Activated naive CD8-positive, alpha-beta T cell treated with anti-CD3 and anti-CD28 coated beads, Interleukin-2, amount 10 ng/mL, durations not matched to agents 7 days and 5 days (primary cell): Measurements from ENCODE around the gene ANKRD16. TPM values are rescaled to one million over a fixed set of nuclear protein-coding genes. Genes with fewer than 3 reads are reported as not detected.

ENCODE experiments used
- ATAC-seq: fragments of 150-1000 bp; cut with Tn5 transposase; one replicate; pipeline ENCODE4 v1.10.0; 2021; ENCODE audit warnings: low read depth, moderate library complexity
- POLR2A ChIA-PET: fragments of 350-600 bp; sonication (Branson Sonifier 250); formaldehyde crosslinking; loops from one replicate; lab custom pipeline; 2021; ENCODE audit warnings: antibody characterized with exemption; lab: Charles Lee
- DNase-seq: peaks from one replicate; pipeline ENCODE4 v3.0.0; 2021
- H3K27ac Mint-ChIP-seq: one replicate; pipeline ENCODE4 v1.8.0; 2022; ENCODE audit warnings: mild to moderate bottlenecking, mixed read lengths
- H3K27me3 Mint-ChIP-seq: one replicate; pipeline ENCODE4 v1.8.0; 2022; ENCODE audit warnings: mild to moderate bottlenecking, moderate library complexity, mixed read lengths
- H3K36me3 Mint-ChIP-seq: one replicate; pipeline ENCODE4 v1.8.0; 2021; ENCODE audit warnings: mild to moderate bottlenecking, mixed read lengths
- H3K4me1 Mint-ChIP-seq: one replicate; pipeline ENCODE4 v1.8.0; 2021; ENCODE audit warnings: mixed read lengths
- H3K4me3 Mint-ChIP-seq: one replicate; pipeline ENCODE4 v1.8.0; 2022; ENCODE audit warnings: mild to moderate bottlenecking, moderate library complexity, mixed read lengths
- H3K9me3 Mint-ChIP-seq: one replicate; pipeline ENCODE4 v1.8.0; 2021; ENCODE audit warnings: mixed read lengths
- total RNA-seq, 2 experiments: library from RNA; stranded (reverse); gene quantifications; one replicate each; pipeline ENCODE4 v1.2.3, GENCODE V29; 2021

Gene ANKRD16
- total RNA-seq, 2 experiments from 2014 or later: 6.2 to 6.3 TPM

- Mint-ChIP-seq H3K4me3 (peak overlapping the region; percentile 94), H3K27ac (peak overlapping the region; percentile 92), H3K36me3 (peaks cover 7% of the 10 kb centered on the region), H3K9me3 (no peaks in the 10 kb centered on the region), H3K4me1 (peaks cover 48% of the 10 kb centered on the region), H3K27me3 (no peaks in the 10 kb centered on the region)
- no peak for DNase-seq
- POLR2A ChIA-PET: interaction anchor here (0.7 to 2.6 kb wide), 18 partner anchors 9 to 259 kb away, joined by 3 to 17 read pairs (median 6); partner anchors contain the start of genes ANKRD16, FBH1, IL15RA and TASOR2
- ATAC-seq: no peak
Measured at GRCh38 chr10:5814110-5815107, 75.3 kb downstream of the ANKRD16 start.

DNA sequence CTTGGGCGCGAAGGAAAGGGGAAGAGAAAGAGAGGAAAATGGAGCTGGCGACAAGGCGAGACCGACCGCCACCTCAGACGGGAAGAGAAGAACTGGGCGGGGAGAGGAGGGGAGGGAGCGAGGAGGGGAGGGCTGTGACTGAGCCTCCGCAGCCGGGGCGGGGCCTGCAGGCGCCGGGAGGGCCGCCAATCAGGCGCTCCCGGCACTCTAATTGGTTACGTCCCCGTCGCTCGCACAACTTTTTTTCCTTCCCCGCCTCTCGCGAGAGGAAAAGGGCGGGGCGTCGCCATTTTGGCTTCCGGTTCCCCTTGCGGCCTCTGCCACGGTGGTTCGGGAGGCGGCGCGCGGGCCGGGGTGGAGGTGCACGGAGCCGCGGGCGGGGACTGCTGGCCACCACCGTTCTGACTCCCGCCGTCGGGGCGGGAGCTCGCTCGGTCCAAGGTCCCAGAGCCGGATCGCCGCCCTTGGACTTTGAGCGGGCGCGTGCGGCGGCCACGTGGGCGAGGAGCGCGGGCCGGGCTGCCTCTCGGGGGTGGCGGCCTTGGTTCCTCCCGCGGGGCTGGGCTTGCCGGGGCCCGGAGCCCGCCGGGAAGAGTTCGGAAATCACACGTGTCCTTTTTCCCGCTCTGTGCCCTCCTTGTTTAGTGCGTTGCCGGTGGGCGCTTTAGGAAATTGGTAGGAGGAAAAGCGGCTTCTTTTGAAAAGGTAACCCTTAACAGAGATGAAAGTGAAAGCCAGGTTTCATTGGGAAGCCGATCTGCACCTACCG lies 76.2 kb downstream of the ANKRD16 start, which contains the start of gene GDI2:
GDI2 (minus strand) TSS at position 94 of the 769 bp plus-strand sequence. CDS start 176 bp downstream, outside the sequence.
- H3K4me1 Mint-ChIP-seq: peaks cover 52% of the 10 kb centered on the region
- no peaks in the 10 kb centered on the region for H3K27me3 Mint-ChIP-seq
- peak; percentile 98 for DNase-seq
- peak within 1 kb of the TSS; percentile 96 for H3K27ac Mint-ChIP-seq
- H3K36me3 Mint-ChIP-seq: peaks cover 10% of the 10 kb centered on the region
- POLR2A ChIA-PET: interaction anchor here (0.6 to 2.6 kb wide), 26 partner anchors 8 to 278 kb away, joined by 3 to 17 read pairs (median 5); partner anchors contain the start of genes ANKRD16, FBH1, IL15RA and TASOR2
- H3K4me3 Mint-ChIP-seq: peak within 1 kb of the TSS; percentile 94
- peak; percentile 90 for ATAC-seq
- no peaks in the 10 kb centered on the region for H3K9me3 Mint-ChIP-seq

DNA sequence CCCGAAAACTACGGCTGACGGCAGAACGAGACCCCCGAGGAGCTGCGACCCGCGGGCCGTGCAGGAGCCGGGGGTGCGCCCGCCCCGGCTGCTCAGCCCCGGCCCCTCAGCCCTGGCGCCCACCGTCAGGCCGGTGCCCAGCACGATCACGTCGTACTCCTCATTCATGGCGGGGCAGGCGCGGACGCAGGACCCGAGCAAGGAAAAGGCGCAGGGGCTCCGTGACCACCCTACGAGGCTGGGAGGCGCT lies 76.7 kb downstream of the ANKRD16 start:
- Mint-ChIP-seq H3K27me3 (no peaks in the 10 kb centered on the region), H3K4me3 (peak overlapping the region; percentile 94), H3K36me3 (peaks cover 10% of the 10 kb centered on the region), H3K4me1 (peaks cover 54% of the 10 kb centered on the region), H3K9me3 (no peaks in the 10 kb centered on the region), H3K27ac (peak overlapping the region; percentile 96)
- POLR2A ChIA-PET: interaction anchor here (0.6 to 2.6 kb wide), 20 partner anchors 8 to 279 kb away, joined by 3 to 17 read pairs (median 6); partner anchors contain the start of genes ANKRD16, FBH1, IL15RA and TASOR2
- DNase-seq (no peak), ATAC-seq (peak; percentile 32)

DNA sequence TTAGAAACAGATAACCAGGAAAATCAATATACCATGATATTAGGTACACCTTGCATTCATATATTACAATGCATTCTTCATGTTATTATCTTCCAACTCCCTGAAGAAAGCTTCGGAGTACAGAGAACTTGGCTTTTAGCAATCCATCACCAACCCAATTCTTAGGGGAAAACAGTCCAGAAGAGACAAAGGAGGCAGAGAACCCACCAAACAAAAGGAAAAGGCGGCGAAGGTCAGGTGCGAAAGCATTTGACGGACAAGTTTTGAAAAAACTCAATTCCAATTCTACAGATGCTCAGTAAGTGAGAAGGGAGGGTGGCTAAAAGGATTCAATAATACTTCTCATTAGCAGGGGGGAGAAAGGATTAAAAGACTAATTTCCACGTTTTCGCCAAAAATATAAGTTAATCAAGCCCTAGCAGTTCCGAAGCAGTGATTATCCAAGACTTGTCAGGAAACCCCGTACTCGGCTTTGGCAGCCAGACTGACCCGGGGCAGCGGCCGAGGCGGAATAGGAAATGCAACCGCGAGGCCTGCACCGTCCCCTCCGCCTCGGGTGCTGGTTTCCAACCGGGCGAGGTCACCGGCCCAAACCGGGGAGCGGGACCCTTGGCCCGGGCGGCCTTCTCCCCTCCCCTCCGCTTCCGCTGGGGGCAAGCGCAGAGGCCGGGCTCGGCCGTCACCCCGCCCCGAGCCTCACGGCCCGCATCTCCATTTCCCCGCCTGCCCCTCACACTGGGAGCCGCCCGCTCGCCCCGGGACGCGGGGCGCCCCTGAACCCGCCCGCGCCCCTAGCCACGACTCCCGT lies 77.2 kb downstream of the ANKRD16 start:
- ATAC-seq: peak; percentile 29
- no peaks in the 10 kb centered on the region for H3K27me3 Mint-ChIP-seq
- H3K4me3 Mint-ChIP-seq: peak overlapping the region; percentile 94

More for the DNA sequence above, 77.2 kb downstream of the ANKRD16 start:
- peak overlapping the region; percentile 86 for H3K27ac Mint-ChIP-seq
- POLR2A ChIA-PET: interaction anchor here (0.6 to 2.6 kb wide), 18 partner anchors 9 to 279 kb away, joined by 3 to 17 read pairs (median 6); partner anchors contain the start of genes ANKRD16, FBH1, IL15RA and TASOR2
- H3K4me1 Mint-ChIP-seq: peaks cover 51% of the 10 kb centered on the region
- H3K9me3 Mint-ChIP-seq: no peaks in the 10 kb centered on the region
- H3K36me3 Mint-ChIP-seq: peaks cover 12% of the 10 kb centered on the region
- no peak for DNase-seq

Other genes starting within 250 kb of the ANKRD16 start
- 10 to 100 TPM in 1 of 2 experiments, 1 to 10 TPM in 1; 9.9 to 10.8 TPM for gene ASB13, start 223.3 kb downstream of the ANKRD16 start, total RNA-seq
- gene TASOR2, start 205.1 kb downstream of the ANKRD16 start, total RNA-seq: 10 to 100 TPM; 48.5 to 52.2 TPM
- 100 to 1,000 TPM; 187 to 194 TPM for gene GDI2, start 76.5 kb downstream of the ANKRD16 start, total RNA-seq
- 10 to 100 TPM; 71.6 to 72.9 TPM for gene FBH1, start 350 bp upstream of the ANKRD16 start, total RNA-seq
- 10 to 100 TPM; 20.3 to 21.3 TPM for gene IL15RA, start 87.7 kb upstream of the ANKRD16 start, total RNA-seq
- 100 to 1,000 TPM; 184 to 201 TPM for gene IL2RA, start 172.5 kb upstream of the ANKRD16 start, total RNA-seq
- 100 to 1,000 TPM; 185 to 200 TPM for gene RBM17, start 199.1 kb upstream of the ANKRD16 start, total RNA-seq